AG04449 (cell line): Measurements from ENCODE around the gene FRMPD4.

Source experiments
- CTCF ChIA-PET: fragments of 350-600 bp; formaldehyde crosslinking; extraction: SDS; loops from one replicate; lab custom pipeline; 2021; ENCODE audit warnings: antibody characterized with exemption; lab: Yijun Ruan, JAX
- POLR2A ChIA-PET: fragments of 400-600, 350-600 bp; formaldehyde crosslinking; extraction: SDS; loops from one replicate; lab custom pipeline; 2020; ENCODE audit warnings: antibody characterized with exemption, inconsistent platforms; lab: Yijun Ruan, JAX
- DNase-seq: peaks from one replicate; pipeline ENCODE4 v3.0.0-alpha.2; 2010; ENCODE audit warnings: low read depth, low spot score
- H3K4me3 ChIP-seq: 2 replicates; pipeline ENCODE4 v1.5.1; 2011; ENCODE audit warnings: low read depth, mild to moderate bottlenecking, control low read depth, low read length
- TF ChIP-seq, protein P1 (sequence below): IDR thresholded peaks from one replicate; pipeline ENCODE4 v1.5.1; 2011; ENCODE audit warnings: mild to moderate bottlenecking, moderate library complexity, low read length, control low read depth, inconsistent platforms; ENCODE audit not compliant: insufficient read depth; ENCODE audit errors: missing control alignments

FRMPD4 gene

DNA sequence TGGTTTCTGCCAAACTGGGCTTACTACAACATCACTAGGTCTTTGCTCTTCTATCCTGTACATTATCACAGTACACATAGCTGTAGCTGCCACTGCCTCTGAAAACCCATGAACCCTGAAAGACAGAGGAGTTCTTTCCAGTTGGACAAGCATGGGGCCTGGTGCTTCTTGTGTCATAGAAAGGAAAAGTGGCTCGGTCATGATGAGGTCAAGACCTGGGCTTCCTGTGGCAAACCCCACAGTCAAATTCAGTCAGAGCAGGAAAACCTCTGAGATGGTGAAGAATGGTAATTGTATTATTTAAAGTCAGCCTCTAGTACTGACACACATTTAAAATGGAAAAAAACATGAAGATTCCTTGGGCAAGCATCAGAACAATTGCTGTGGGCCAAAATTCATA lies 519.6 kb downstream of the FRMPD4 start:
- POLR2A ChIA-PET: no interaction called here
- no peak for DNase-seq

DNA sequence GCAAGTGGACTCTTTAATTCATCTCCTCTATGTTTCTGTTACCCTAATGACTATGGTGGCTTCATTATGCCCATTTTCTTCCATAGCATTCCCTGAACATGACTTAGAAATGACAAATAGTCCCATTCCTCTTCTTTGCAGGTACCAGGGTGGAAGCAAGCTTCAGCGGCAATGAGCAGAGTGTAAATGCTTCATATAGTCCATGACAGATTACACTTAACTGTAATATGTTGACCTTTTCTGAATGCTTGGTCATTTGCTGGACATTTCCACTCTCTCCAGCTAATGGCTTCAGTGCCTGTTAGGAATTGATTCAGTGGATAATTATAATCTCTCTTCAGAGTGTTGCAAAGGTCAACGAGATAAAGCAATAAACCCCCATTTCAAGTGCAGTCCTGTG lies 523.2 kb downstream of the FRMPD4 start:
- ChIA-PET CTCF (no interaction called here), POLR2A (no interaction called here)

More for the DNA sequence above, 519.6 kb downstream of the FRMPD4 start:
- no peak overlapping the region for H3K4me3 ChIP-seq
- CTCF ChIA-PET: no interaction called here
- TF ChIP-seq, protein P1, sequence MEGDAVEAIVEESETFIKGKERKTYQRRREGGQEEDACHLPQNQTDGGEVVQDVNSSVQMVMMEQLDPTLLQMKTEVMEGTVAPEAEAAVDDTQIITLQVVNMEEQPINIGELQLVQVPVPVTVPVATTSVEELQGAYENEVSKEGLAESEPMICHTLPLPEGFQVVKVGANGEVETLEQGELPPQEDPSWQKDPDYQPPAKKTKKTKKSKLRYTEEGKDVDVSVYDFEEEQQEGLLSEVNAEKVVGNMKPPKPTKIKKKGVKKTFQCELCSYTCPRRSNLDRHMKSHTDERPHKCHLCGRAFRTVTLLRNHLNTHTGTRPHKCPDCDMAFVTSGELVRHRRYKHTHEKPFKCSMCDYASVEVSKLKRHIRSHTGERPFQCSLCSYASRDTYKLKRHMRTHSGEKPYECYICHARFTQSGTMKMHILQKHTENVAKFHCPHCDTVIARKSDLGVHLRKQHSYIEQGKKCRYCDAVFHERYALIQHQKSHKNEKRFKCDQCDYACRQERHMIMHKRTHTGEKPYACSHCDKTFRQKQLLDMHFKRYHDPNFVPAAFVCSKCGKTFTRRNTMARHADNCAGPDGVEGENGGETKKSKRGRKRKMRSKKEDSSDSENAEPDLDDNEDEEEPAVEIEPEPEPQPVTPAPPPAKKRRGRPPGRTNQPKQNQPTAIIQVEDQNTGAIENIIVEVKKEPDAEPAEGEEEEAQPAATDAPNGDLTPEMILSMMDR: no peak

DNA sequence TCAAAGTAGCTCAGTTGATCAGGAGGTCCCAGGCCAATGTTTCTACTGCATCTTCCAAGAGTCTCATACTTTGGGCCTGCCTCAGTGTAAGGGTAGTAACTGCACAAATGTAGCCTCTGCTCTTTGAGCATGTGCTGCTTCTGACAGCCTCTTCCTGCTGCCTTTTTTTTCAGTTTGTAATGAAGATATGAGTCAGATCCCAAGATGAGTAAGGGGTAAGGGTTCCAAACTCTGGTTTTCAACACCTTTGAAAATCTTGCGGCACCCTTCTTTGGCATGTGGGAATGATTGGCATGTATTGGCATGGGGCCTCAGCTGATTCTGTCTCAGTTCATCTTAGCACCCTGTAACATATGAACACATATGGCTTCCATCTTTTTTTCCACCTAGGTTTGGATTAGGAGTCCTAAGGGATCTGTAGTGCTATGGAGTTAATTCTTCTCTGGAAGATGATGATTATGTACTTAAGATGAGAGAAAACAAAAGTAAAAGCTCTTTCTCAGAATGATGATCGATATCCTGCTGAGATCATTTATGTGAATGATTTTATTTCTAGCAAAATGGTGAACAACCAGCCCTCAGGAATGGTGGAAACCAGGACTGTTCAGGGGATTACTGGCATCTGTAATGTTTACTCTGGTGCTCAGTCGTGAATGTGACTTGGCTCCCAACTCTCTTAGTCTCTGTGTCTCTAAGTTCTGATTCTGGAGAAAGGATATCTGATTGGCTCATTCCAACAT lies 534.3 kb downstream of the FRMPD4 start:
- no peak for DNase-seq
- H3K4me3 ChIP-seq: no peak overlapping the region
- TF ChIP-seq, protein P1: no peak
- POLR2A ChIA-PET: no interaction called here
- CTCF ChIA-PET: no interaction called here

More for the DNA sequence above, 523.2 kb downstream of the FRMPD4 start:
- TF ChIP-seq, protein P1: no peak
- no peak for DNase-seq
- H3K4me3 ChIP-seq: no peak overlapping the region

DNA sequence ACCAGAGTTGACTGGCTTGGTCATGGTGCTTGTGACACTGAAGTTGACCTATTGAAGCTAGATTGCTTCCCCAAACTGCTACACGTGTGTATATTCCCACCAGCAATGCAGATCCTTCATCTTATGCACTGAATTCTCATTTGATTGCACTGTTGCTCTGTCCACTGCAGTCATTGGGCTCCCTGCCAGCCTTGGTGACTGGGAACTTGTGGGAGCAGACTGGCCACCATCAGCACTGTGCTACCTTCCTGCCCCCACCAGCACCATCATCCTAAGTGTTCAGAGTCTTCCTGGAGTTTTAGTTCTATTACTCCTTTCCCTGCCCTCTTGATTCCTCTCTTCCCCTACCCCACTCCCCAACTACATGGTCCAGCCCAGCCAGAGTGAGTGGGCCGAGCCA lies 535.2 kb downstream of the FRMPD4 start:
- no peak overlapping the region for H3K4me3 ChIP-seq
- POLR2A ChIA-PET: no interaction called here
- CTCF ChIA-PET: no interaction called here
- no peak for DNase-seq
- TF ChIP-seq, protein P1: no peak

DNA sequence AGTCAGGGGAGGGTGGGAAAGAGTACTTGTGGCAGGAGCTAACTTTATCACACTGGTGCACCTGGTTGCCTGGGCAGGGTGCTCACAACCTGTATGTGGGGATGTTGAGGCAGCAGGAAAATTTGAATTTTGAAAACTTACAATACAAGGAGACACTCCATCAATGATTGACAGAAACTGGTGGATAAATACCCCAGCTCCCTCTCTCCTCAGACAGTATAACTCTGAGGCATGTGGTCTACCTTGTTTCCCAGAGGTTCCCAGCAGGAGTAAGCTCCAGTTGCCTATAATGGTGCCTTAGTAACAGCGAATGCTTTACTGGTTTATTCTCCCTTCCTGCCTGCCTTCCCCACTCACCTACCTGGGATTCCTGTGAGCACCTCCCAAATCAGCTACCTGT lies 541.2 kb downstream of the FRMPD4 start:
- DNase-seq: no peak
- POLR2A ChIA-PET: no interaction called here
- CTCF ChIA-PET: no interaction called here
- TF ChIP-seq, protein P1: no peak
- no peak overlapping the region for H3K4me3 ChIP-seq

DNA sequence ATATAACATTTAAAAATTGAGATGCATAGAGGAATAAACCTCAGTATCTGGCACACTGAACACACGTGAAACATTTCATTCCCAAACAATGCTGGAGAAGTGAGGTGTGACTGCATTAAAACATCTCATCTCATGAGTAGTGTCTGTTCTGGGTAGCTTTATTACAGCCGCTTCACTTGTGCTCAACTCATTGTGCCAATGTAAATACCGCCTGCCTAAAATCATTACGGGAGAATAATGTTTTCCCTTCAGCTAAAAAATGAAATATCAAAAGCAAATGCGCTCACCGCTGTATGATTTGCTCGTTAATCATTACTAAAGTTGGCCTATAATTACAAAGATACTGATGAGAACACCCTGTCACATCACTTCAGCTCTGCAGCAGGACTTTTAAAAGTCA lies 542.8 kb downstream of the FRMPD4 start:
- H3K4me3 ChIP-seq: no peak overlapping the region
- TF ChIP-seq, protein P1: no peak
- no peak for DNase-seq
- ChIA-PET CTCF (no interaction called here), POLR2A (no interaction called here)
